OCI-LY1 (cell line): ENCODE data around the gene ARHGEF2.
"Not testable (repeated sequence)": the region's sequence is repeated elsewhere in the genome, so short reads cannot be mapped to it uniquely, and the experiment has no call there.

Experiments
- EZH2 ChIP-seq: fragments of 200-600 bp; sonication (generic), shearing (Covaris generic); IDR thresholded peaks from 2 replicates; pipeline ENCODE4 v1.8.0; 2017; ENCODE audit warnings: borderline replicate concordance, mixed run types, mild to moderate bottlenecking, antibody characterized with exemption, low read length, moderate library complexity, mixed read lengths
- TF ChIP-seq, protein P1 (sequence below): fragments of 200-600 bp; sonication (generic), shearing (Covaris generic); IDR thresholded peaks from 2 replicates; pipeline ENCODE4 v1.5.1; 2017; ENCODE audit warnings: mild to moderate bottlenecking, antibody characterized with exemption, low read length, moderate library complexity, mixed read lengths

DNA sequence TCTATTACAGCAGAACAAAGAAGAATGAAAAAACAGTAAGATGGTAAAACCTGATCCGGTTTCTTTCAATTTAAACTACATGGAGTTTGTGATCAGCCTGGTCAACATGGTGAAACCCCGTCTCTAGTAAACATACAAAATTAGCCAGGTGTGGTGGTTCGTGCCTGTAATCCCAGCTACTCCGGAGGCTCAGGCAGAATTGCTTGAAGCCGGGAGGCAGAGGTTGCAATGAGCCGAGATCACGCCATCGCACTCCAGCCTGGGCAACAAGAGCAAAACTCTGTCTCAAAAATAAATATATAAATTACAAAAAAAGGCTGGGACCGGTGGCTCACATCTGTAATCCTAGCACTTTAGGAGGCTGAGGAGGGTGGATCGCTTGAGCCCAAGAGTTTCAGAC lies 47.6 kb downstream of the ARHGEF2 start:
- TF ChIP-seq, protein P1, sequence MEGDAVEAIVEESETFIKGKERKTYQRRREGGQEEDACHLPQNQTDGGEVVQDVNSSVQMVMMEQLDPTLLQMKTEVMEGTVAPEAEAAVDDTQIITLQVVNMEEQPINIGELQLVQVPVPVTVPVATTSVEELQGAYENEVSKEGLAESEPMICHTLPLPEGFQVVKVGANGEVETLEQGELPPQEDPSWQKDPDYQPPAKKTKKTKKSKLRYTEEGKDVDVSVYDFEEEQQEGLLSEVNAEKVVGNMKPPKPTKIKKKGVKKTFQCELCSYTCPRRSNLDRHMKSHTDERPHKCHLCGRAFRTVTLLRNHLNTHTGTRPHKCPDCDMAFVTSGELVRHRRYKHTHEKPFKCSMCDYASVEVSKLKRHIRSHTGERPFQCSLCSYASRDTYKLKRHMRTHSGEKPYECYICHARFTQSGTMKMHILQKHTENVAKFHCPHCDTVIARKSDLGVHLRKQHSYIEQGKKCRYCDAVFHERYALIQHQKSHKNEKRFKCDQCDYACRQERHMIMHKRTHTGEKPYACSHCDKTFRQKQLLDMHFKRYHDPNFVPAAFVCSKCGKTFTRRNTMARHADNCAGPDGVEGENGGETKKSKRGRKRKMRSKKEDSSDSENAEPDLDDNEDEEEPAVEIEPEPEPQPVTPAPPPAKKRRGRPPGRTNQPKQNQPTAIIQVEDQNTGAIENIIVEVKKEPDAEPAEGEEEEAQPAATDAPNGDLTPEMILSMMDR = not testable (repeated sequence)
- not testable (repeated sequence) for TF ChIP-seq EZH2
